OCI-LY1 (cell line): ENCODE results near the gene PIGT.

Source experiments
- CTCF ChIP-seq: fragments of 200-600 bp; sonication (generic), shearing (Covaris generic); IDR thresholded peaks from 2 replicates; pipeline ENCODE4 v1.5.1; 2017; ENCODE audit warnings: mild to moderate bottlenecking, antibody characterized with exemption, low read length, moderate library complexity, mixed read lengths
- EZH2 ChIP-seq: fragments of 200-600 bp; sonication (generic), shearing (Covaris generic); IDR thresholded peaks from 2 replicates; pipeline ENCODE4 v1.8.0; 2017; ENCODE audit warnings: borderline replicate concordance, mixed run types, mild to moderate bottlenecking, antibody characterized with exemption, low read length, moderate library complexity, mixed read lengths

- TF ChIP-seq CTCF, result no peak
- TF ChIP-seq EZH2, result no peak
These were observed 25.8 kb downstream of the PIGT start for GRCh38 chr20:45441746-45442145.
